BJ (cell line): ENCODE measurements around the gene CD14. TPM values are rescaled to one million over a fixed set of nuclear protein-coding genes. Genes with fewer than 3 reads are reported as not detected.

Experiments used
- CTCF ChIA-PET: fragments of 350-600 bp; formaldehyde crosslinking; extraction: SDS; loops from one replicate; lab custom pipeline; 2021; ENCODE audit warnings: antibody characterized with exemption, inconsistent platforms; lab: Yijun Ruan, JAX
- POLR2A ChIA-PET: fragments of 300-600 bp; sonication (Branson Sonifier 250); formaldehyde crosslinking; extraction: SDS; loops from one replicate; lab custom pipeline; 2021; ENCODE audit warnings: antibody characterized with exemption; lab: Charles Lee
- DNase-seq: peaks from one replicate; pipeline ENCODE4 v3.0.0-alpha.2; 2011; ENCODE audit warnings: low read depth
- H3K27me3 ChIP-seq: 2 replicates; pipeline ENCODE4 v1.6.0; 2011; ENCODE audit warnings: low read length; ENCODE audit not compliant: control insufficient read depth, insufficient read depth
- H3K36me3 ChIP-seq: 2 replicates; pipeline ENCODE4 v1.5.1; 2011; ENCODE audit warnings: low read length; ENCODE audit not compliant: control insufficient read depth, insufficient read depth
- H3K4me3 ChIP-seq: 2 replicates; pipeline ENCODE4 v1.5.1; 2011; ENCODE audit warnings: low read depth, mild to moderate bottlenecking, control low read depth, low read length
- polyA plus RNA-seq: library from polyadenylated mRNA; depleted of rRNA; stranded (reverse); fragments of >200 nt; gene quantifications from 2 replicates; pipeline ENCODE4 v1.2.3, GENCODE V29; 2011; rRNA removed
- TF ChIP-seq, protein P1 (sequence below): IDR thresholded peaks from 2 replicates; pipeline ENCODE4 v1.5.1; 2011; ENCODE audit warnings: low read depth, mild to moderate bottlenecking, control low read depth, inconsistent platforms, low read length, moderate library complexity; ENCODE audit not compliant: insufficient read depth

The CD14 gene
- polyA plus RNA-seq, 1 experiment = 1.9 TPM

DNA sequence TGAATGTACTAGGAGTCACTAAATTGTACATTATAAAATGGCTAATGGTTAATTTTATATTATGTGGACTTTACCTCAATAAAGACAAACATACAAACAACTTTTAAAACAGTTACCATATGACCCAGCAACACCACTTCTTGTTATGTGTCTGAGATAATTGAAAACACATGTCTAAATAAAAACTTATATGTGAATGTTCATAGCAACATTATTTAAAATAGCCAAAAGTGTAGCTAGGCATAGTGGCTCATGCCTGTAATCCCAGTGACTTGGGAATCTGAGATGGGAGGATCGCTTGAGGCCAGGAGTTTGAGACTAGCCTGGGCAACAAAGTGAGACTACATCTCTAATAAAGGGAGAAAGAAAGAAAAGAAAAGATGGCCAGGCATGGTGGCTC, 45.5 kb downstream of the CD14 start:
- Histone ChIP-seq H3K4me3 (no peak overlapping the region), H3K36me3 (no peaks in the 10 kb centered on the region), H3K27me3 (no peaks in the 10 kb centered on the region; the same call in 1 of the 2 replicates)
- TF ChIP-seq, protein P1, sequence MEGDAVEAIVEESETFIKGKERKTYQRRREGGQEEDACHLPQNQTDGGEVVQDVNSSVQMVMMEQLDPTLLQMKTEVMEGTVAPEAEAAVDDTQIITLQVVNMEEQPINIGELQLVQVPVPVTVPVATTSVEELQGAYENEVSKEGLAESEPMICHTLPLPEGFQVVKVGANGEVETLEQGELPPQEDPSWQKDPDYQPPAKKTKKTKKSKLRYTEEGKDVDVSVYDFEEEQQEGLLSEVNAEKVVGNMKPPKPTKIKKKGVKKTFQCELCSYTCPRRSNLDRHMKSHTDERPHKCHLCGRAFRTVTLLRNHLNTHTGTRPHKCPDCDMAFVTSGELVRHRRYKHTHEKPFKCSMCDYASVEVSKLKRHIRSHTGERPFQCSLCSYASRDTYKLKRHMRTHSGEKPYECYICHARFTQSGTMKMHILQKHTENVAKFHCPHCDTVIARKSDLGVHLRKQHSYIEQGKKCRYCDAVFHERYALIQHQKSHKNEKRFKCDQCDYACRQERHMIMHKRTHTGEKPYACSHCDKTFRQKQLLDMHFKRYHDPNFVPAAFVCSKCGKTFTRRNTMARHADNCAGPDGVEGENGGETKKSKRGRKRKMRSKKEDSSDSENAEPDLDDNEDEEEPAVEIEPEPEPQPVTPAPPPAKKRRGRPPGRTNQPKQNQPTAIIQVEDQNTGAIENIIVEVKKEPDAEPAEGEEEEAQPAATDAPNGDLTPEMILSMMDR = no peak
- POLR2A ChIA-PET = no interaction called here
- no peak for DNase-seq
- CTCF ChIA-PET = interaction anchor here (1.0 kb wide), 1 partner anchor 69 kb away, joined by 3 read pairs; no protein-coding TSS in a partner anchor

Other genes with a start within 250 kb of the CD14 start
- 28.0 and 37.4 TPM in 2 replicates for gene ANKHD1, start 231.3 kb downstream of the CD14 start, polyA plus RNA-seq
- 5.5 and 7.9 TPM in 2 replicates for gene EIF4EBP3, start 85.5 kb downstream of the CD14 start, polyA plus RNA-seq
- 46.2 and 51.1 TPM in 2 replicates for gene SRA1, start 75.7 kb downstream of the CD14 start, polyA plus RNA-seq
- 15.2 and 24.3 TPM in 2 replicates for gene APBB3, start 68.6 kb downstream of the CD14 start, polyA plus RNA-seq
- gene SLC35A4, start 68.3 kb downstream of the CD14 start, polyA plus RNA-seq = 70.2 and 101 TPM in 2 replicates
- 4.8 and 7.5 TPM in 2 replicates for gene TMCO6, start 6.3 kb upstream of the CD14 start, polyA plus RNA-seq
- gene NDUFA2, start 14.5 kb upstream of the CD14 start, polyA plus RNA-seq = 96.8 and 102 TPM in 2 replicates
- 71.8 and 105 TPM in 2 replicates for gene IK, start 14.7 kb upstream of the CD14 start, polyA plus RNA-seq
- 12.7 and 17.9 TPM in 2 replicates for gene WDR55, start 31.7 kb upstream of the CD14 start, polyA plus RNA-seq
- gene DND1, start 40.4 kb upstream of the CD14 start, polyA plus RNA-seq = 0.21 and 0.36 TPM in 2 replicates
- gene HARS1, start 58.2 kb upstream of the CD14 start, polyA plus RNA-seq = 76.3 and 80.6 TPM in 2 replicates
- 22.3 and 30.7 TPM in 2 replicates for gene HARS2, start 58.3 kb upstream of the CD14 start, polyA plus RNA-seq
- gene ZMAT2, start 67.3 kb upstream of the CD14 start, polyA plus RNA-seq = 23.4 and 49.5 TPM in 2 replicates
- gene PCDHA1, start 153.0 kb upstream of the CD14 start, polyA plus RNA-seq = 0.04 and 0.12 TPM in 2 replicates
- 0.02 TPM in 1 of 2 replicates, not detected in the other for gene PCDHA2, start 161.7 kb upstream of the CD14 start, polyA plus RNA-seq
- 0.16 and 0.21 TPM in 2 replicates for gene PCDHA3, start 167.9 kb upstream of the CD14 start, polyA plus RNA-seq
- 0.22 and 0.25 TPM in 2 replicates for gene PCDHA4, start 173.9 kb upstream of the CD14 start, polyA plus RNA-seq
- gene PCDHA5, start 188.4 kb upstream of the CD14 start, polyA plus RNA-seq = not detected in 2 replicates
- 0.02 and 0.09 TPM in 2 replicates for gene PCDHA6, start 194.8 kb upstream of the CD14 start, polyA plus RNA-seq
- 0.44 TPM in 2 replicates for gene PCDHA7, start 201.1 kb upstream of the CD14 start, polyA plus RNA-seq
- gene PCDHA8, start 208.0 kb upstream of the CD14 start, polyA plus RNA-seq = 0.01 and 0.02 TPM in 2 replicates
- gene PCDHA9, start 215.2 kb upstream of the CD14 start, polyA plus RNA-seq = 0.01 and 0.06 TPM in 2 replicates
- 0.02 TPM in 2 replicates for gene PCDHA10, start 222.7 kb upstream of the CD14 start, polyA plus RNA-seq
- not detected in 2 replicates for gene PCDHA11, start 235.8 kb upstream of the CD14 start, polyA plus RNA-seq
- gene PCDHA12, start 242.1 kb upstream of the CD14 start, polyA plus RNA-seq = not detected in 2 replicates
- gene PCDHA13, start 248.9 kb upstream of the CD14 start, polyA plus RNA-seq = not detected in 2 replicates